CD8-positive, alpha-beta memory T cell (primary cell): ENCODE measurements around the gene RDH8. TPM values are rescaled to one million over a fixed set of nuclear protein-coding genes. Genes with fewer than 3 reads are reported as not detected.

Source experiments
- CTCF ChIA-PET: fragments of 350-600 bp; sonication (Branson Sonifier 250); formaldehyde crosslinking; loops from one replicate; lab custom pipeline; 2021; ENCODE audit warnings: antibody characterized with exemption; lab: Charles Lee
- POLR2A ChIA-PET: fragments of 350-600 bp; sonication (Branson Sonifier 250); formaldehyde crosslinking; loops from one replicate; lab custom pipeline; 2021; ENCODE audit warnings: antibody characterized with exemption; lab: Charles Lee
- DNase-seq, 5 donors: peaks; one replicate each; pipeline versions ENCODE4 v3.0.0 to v3.0.0-alpha.2; 2020 to 2022; ENCODE audit warnings: mixed read lengths in 1 of 5
- H3K27ac ChIP-seq: one replicate; pipeline ENCODE4 v1.7.0; 2013; ENCODE audit warnings: low read depth, mild to moderate bottlenecking, low read length, moderate library complexity
- H3K27me3 ChIP-seq: 2 replicates; pipeline ENCODE4 v1.7.0; 2013; ENCODE audit warnings: low read length, mild to moderate bottlenecking; ENCODE audit not compliant: insufficient read depth, poor library complexity, severe bottlenecking
- H3K36me3 ChIP-seq: 2 replicates; pipeline ENCODE4 v1.7.0; 2013; ENCODE audit warnings: mild to moderate bottlenecking, low read length, moderate library complexity; ENCODE audit not compliant: insufficient read depth
- H3K4me1 ChIP-seq: 2 replicates; pipeline ENCODE4 v1.7.0; 2013; ENCODE audit warnings: mild to moderate bottlenecking, low read length, moderate library complexity; ENCODE audit not compliant: insufficient read depth
- H3K4me3 ChIP-seq: 2 replicates; pipeline ENCODE4 v1.7.0; 2013; ENCODE audit warnings: mild to moderate bottlenecking, low read length
- H3K9me3 ChIP-seq: 2 replicates; pipeline ENCODE4 v1.7.0; 2013; ENCODE audit warnings: mild to moderate bottlenecking, low read length
- H3K27ac Mint-ChIP-seq, 8 donors: one replicate each; pipeline ENCODE4 v1.8.0; 2020 to 2021; ENCODE audit warnings: mixed read lengths in 8 of 8, mild to moderate bottlenecking in 6 of 8, inconsistent platforms in 3 of 8, moderate library complexity in 3 of 8
- H3K27me3 Mint-ChIP-seq, 2 donors: one replicate each; pipeline ENCODE4 v1.8.0; 2020 to 2021; ENCODE audit warnings: mixed read lengths in 2 of 2, mild to moderate bottlenecking in 1 of 2, moderate library complexity in 1 of 2
- H3K36me3 Mint-ChIP-seq, 3 donors: one replicate each; pipeline ENCODE4 v1.8.0; 2020 to 2021; ENCODE audit warnings: mixed read lengths in 3 of 3, inconsistent platforms in 1 of 3, mild to moderate bottlenecking in 1 of 3
- H3K4me1 Mint-ChIP-seq, 3 donors: one replicate each; pipeline ENCODE4 v1.8.0; 2020 to 2021; ENCODE audit warnings: mixed read lengths in 3 of 3, inconsistent platforms in 1 of 3, mild to moderate bottlenecking in 1 of 3
- H3K4me3 Mint-ChIP-seq, 7 donors: one replicate each; pipeline ENCODE4 v1.8.0; 2020 to 2021; ENCODE audit warnings: mixed read lengths in 7 of 7, mild to moderate bottlenecking in 6 of 7, moderate library complexity in 4 of 7, inconsistent platforms in 2 of 7
- H3K9me3 Mint-ChIP-seq, 5 donors: one replicate each; pipeline ENCODE4 v1.8.0; 2020 to 2022; ENCODE audit warnings: mixed read lengths in 5 of 5, mild to moderate bottlenecking in 3 of 5, moderate library complexity in 2 of 5, inconsistent platforms in 1 of 5
- polyA plus RNA-seq: library from polyadenylated mRNA; unstranded; fragments of 300-500 nt; fragmentation: Illumina TruSeq; gene quantifications from one replicate; pipeline ENCODE4 v1.2.3, GENCODE V29; 2021
- total RNA-seq, 2 experiments: library from RNA; stranded (reverse); gene quantifications; one replicate each; pipeline ENCODE4 v1.2.3, GENCODE V29; 2021

Gene RDH8, protein sequence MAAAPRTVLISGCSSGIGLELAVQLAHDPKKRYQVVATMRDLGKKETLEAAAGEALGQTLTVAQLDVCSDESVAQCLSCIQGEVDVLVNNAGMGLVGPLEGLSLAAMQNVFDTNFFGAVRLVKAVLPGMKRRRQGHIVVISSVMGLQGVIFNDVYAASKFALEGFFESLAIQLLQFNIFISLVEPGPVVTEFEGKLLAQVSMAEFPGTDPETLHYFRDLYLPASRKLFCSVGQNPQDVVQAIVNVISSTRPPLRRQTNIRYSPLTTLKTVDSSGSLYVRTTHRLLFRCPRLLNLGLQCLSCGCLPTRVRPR
- total RNA-seq (not detected), polyA plus RNA-seq (not detected)

DNA sequence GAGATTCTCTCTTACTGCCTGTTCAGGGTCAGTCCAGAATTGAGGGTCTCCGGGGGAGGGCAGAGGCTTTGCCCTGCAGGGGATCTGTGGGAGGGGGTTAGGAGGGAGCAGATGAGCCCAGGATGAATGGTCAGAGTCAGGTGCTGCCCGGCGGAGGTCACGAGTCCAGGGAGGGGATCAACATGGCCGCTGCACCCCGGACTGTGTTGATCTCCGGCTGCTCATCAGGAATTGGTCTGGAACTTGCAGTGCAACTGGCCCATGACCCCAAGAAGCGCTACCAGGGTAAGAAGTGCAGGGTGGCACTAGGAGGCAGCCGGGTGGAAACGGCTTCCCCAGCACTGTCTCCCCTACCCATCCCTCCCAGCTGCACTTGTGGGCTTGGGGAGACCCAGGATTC lies at the start of gene RDH8:
Gene RDH8 (plus strand): TSS at position 168 of the 400 bp plus-strand sequence. CDS start 15 bp downstream, at position 183.
- peak within 1 kb of the TSS in 4 of 8 donors; percentile 1 to 49 (median 33) for H3K27ac Mint-ChIP-seq
- peaks cover 9% of the 10 kb centered on the region for H3K27me3 ChIP-seq
- CTCF ChIA-PET, result no interaction called here

DNA sequence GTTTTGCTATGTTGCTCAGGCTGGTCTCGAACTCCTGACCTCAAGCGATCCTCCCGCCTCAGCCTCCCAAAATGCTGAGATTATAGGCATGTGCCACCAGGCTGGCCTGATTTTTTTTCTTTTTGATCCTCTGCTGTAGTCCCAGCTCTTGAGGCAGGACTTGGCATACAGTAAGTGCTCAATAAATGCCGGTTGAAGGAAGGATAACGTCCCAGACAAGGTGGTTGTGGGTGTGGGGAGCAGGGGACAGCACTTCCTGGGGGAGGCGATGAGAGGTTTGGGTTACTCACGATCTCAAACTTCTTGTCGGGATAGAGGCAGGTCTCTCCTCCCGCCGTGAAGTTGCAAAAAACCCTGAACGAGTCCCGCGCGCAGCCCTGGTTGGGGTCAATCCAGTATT lies 47.3 kb upstream of the RDH8 start:
- no peaks in the 10 kb centered on the region for H3K9me3 Mint-ChIP-seq
- H3K4me3 ChIP-seq, result no peak overlapping the region
- ChIA-PET POLR2A (no interaction called here), CTCF (no interaction called here)
- no peak overlapping the region for H3K4me3 Mint-ChIP-seq
- DNase-seq, result no peak
- H3K27me3 Mint-ChIP-seq, result peaks cover 26 to 46% of the 10 kb centered on the region in 2 donors
- no peaks in the 10 kb centered on the region for H3K9me3 ChIP-seq
- H3K36me3 ChIP-seq, result no peaks in the 10 kb centered on the region
- peaks cover 0 to 8% (median 0%) of the 10 kb centered on the region in 3 donors for H3K36me3 Mint-ChIP-seq
- H3K4me1 Mint-ChIP-seq, result peaks cover 0 to 4% (median 0%) of the 10 kb centered on the region in 3 donors
- H3K4me1 ChIP-seq, result no peaks in the 10 kb centered on the region
- no peak overlapping the region for H3K27ac ChIP-seq
- H3K27me3 ChIP-seq, result no peaks in the 10 kb centered on the region
- H3K27ac Mint-ChIP-seq, result no peak overlapping the region

More for the DNA sequence above, at the start of gene RDH8:
- POLR2A ChIA-PET, result no interaction called here
- peaks cover 15 to 19% (median 15%) of the 10 kb centered on the region in 3 donors for H3K4me1 Mint-ChIP-seq
- DNase-seq, result no peak
- Histone ChIP-seq H3K9me3 (no peaks in the 10 kb centered on the region), H3K4me1 (peaks cover 5% of the 10 kb centered on the region), H3K4me3 (no peak within 1 kb of the TSS), H3K27ac (no peak within 1 kb of the TSS), H3K36me3 (no peaks in the 10 kb centered on the region)
- H3K9me3 Mint-ChIP-seq, result peaks cover 0 to 2% (median 0%) of the 10 kb centered on the region in 5 donors
- H3K27me3 Mint-ChIP-seq, result peaks cover 27 to 51% of the 10 kb centered on the region in 2 donors
- H3K4me3 Mint-ChIP-seq, result peak within 1 kb of the TSS in 1 of 7 donors; percentile 23
- no peaks in the 10 kb centered on the region for H3K36me3 Mint-ChIP-seq

DNA sequence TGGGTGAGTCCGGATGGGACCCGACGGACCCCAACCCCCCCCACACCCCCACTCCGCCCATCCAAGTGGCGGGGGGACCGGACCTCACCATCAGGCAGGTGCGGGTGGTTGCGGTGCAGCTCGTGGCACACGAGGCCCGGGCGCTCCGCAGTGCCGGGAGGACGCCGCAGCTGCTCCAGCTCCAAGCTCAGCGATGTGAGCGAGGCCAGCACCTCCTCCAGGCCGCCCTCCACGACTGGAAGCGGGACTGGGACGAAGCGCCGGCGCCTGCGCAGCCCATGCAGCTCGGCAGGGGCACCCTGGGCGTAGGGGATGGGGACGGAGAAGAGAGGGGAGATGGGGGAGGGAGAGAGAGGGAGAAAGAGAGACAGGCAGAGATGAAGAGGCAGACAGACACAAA lies 46.8 kb upstream of the RDH8 start:
- Mint-ChIP-seq H3K27ac (peak overlapping the region in 1 of 8 donors; percentile 77), H3K4me1 (peaks cover 4% of the 10 kb centered on the region in 3 donors), H3K27me3 (peaks cover 28 to 44% of the 10 kb centered on the region in 2 donors), H3K4me3 (no peak overlapping the region), H3K9me3 (no peaks in the 10 kb centered on the region), H3K36me3 (peaks cover 0 to 8% (median 0%) of the 10 kb centered on the region in 3 donors)
- no peak overlapping the region for H3K27ac ChIP-seq
- ChIA-PET POLR2A (no interaction called here), CTCF (no interaction called here)
- no peak overlapping the region for H3K4me3 ChIP-seq
- H3K27me3 ChIP-seq, result no peaks in the 10 kb centered on the region
- no peak for DNase-seq
- no peaks in the 10 kb centered on the region for H3K4me1 ChIP-seq
- H3K9me3 ChIP-seq, result no peaks in the 10 kb centered on the region
- no peaks in the 10 kb centered on the region for H3K36me3 ChIP-seq

DNA sequence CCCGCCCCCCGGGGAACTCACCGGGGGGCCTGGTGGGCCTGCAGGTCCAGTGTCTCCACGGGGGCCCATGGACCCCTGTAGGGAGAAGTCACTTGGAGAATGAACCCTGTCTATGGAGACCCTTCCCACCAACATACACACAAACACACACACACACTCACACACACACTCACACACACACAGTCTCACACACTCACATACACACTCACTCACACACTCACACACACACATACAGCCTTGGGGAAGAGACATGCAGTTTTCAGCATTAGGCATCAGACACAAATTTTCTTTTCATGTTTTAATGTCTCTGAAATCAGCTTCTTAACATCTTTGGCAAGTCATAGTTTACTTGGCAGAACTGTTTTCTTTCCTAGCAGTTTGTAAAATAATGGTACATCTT lies 46.0 kb upstream of the RDH8 start:
- H3K4me1 ChIP-seq, result no peaks in the 10 kb centered on the region
- H3K27ac ChIP-seq, result no peak overlapping the region
- H3K36me3 ChIP-seq, result no peaks in the 10 kb centered on the region
- H3K9me3 Mint-ChIP-seq, result no peaks in the 10 kb centered on the region
- POLR2A ChIA-PET, result no interaction called here
- no peaks in the 10 kb centered on the region for H3K27me3 ChIP-seq
- peak overlapping the region in 1 of 8 donors; percentile 43 for H3K27ac Mint-ChIP-seq
- H3K9me3 ChIP-seq, result no peaks in the 10 kb centered on the region
- DNase-seq, result no peak
- no peak overlapping the region for H3K4me3 Mint-ChIP-seq
- peaks cover 4 to 12% (median 12%) of the 10 kb centered on the region in 3 donors for H3K4me1 Mint-ChIP-seq
- peaks cover 26 to 42% of the 10 kb centered on the region in 2 donors for H3K27me3 Mint-ChIP-seq
- H3K36me3 Mint-ChIP-seq, result peaks cover 0 to 7% (median 0%) of the 10 kb centered on the region in 3 donors
- H3K4me3 ChIP-seq, result no peak overlapping the region
- CTCF ChIA-PET, result no interaction called here

DNA sequence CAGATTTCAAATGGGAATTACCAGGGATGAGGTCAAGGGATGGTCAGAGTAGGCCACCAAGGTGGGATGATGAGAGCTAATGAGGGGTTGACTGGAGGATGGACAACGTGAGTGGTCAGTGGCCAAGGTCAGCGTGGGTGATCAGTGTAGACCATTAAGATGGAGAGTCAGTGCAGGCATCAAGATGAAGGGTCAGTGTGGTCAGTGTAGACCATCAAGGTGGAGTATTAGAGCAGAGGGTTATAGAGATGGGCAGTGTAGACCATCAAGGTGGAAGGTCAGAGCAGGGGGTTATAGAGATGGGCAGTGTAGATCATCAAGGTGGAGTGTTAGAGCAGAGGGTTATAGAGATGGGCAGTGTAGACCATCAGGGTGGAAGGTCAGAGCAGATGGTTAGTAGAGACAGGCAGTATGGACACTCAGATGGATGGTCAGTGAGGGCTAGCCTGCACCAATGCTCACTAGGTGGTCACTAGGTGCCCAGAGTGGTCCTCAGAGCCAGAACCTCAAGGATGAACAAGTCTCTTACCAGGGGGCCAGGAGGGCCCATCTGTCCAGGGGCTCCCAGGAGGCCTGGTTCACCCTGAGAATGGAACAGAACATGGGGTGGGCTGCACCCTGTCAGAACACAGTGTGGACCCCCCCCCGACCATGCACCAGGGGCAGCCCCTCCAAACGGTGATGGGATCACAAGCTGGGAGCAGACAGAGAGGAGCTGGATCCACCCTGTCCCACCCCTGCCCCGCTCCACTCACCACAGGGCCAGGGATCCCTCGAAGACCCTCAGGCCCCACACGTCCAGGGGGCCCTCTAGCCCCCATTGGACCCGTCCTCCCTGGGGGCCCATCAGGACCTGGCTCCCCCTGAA lies 44.2 kb upstream of the RDH8 start:
- H3K4me3 ChIP-seq, result no peak overlapping the region
- H3K27ac ChIP-seq, result no peak overlapping the region
- H3K9me3 Mint-ChIP-seq, result no peaks in the 10 kb centered on the region
- H3K36me3 ChIP-seq, result no peaks in the 10 kb centered on the region
- no peaks in the 10 kb centered on the region for H3K9me3 ChIP-seq
- peaks cover 26 to 35% of the 10 kb centered on the region in 2 donors for H3K27me3 Mint-ChIP-seq
- H3K27me3 ChIP-seq, result no peaks in the 10 kb centered on the region
- H3K4me3 Mint-ChIP-seq, result no peak overlapping the region
- H3K4me1 Mint-ChIP-seq, result peaks cover 4 to 12% (median 12%) of the 10 kb centered on the region in 3 donors
- H3K27ac Mint-ChIP-seq, result peak overlapping the region in 4 of 8 donors; percentile 13 to 89 (median 36)
- no peaks in the 10 kb centered on the region for H3K4me1 ChIP-seq
- DNase-seq, result no peak
- ChIA-PET CTCF (no interaction called here), POLR2A (no interaction called here)
- peaks cover 0 to 4% (median 0%) of the 10 kb centered on the region in 3 donors for H3K36me3 Mint-ChIP-seq

DNA sequence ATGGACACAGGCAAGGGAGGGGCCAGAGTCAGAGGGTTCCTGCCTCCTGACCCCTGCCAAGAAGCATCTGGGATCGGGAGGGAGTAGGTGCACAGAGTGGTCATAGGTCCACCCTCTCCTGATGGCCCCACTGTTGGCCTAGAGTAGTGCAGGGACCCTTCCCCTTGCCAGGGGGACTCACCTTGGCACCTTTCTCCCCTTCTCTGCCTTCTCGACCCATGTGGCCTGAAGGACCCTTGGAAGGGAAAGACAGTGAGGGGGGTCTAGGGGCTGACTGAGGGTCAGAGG lies 43.7 kb upstream of the RDH8 start:
- no peak overlapping the region for H3K27ac ChIP-seq
- H3K27ac Mint-ChIP-seq, result no peak overlapping the region
- H3K4me3 ChIP-seq, result no peak overlapping the region
- H3K36me3 Mint-ChIP-seq, result peaks cover 0 to 4% (median 0%) of the 10 kb centered on the region in 3 donors
- peaks cover 4 to 12% (median 12%) of the 10 kb centered on the region in 3 donors for H3K4me1 Mint-ChIP-seq
- H3K36me3 ChIP-seq, result no peaks in the 10 kb centered on the region
- no peaks in the 10 kb centered on the region for H3K4me1 ChIP-seq
- H3K9me3 Mint-ChIP-seq, result no peaks in the 10 kb centered on the region
- DNase-seq, result no peak
- ChIA-PET CTCF (no interaction called here), POLR2A (no interaction called here)
- H3K9me3 ChIP-seq, result no peaks in the 10 kb centered on the region
- H3K27me3 ChIP-seq, result no peaks in the 10 kb centered on the region
- H3K4me3 Mint-ChIP-seq, result no peak overlapping the region
- H3K27me3 Mint-ChIP-seq, result peaks cover 21 to 35% of the 10 kb centered on the region in 2 donors

DNA sequence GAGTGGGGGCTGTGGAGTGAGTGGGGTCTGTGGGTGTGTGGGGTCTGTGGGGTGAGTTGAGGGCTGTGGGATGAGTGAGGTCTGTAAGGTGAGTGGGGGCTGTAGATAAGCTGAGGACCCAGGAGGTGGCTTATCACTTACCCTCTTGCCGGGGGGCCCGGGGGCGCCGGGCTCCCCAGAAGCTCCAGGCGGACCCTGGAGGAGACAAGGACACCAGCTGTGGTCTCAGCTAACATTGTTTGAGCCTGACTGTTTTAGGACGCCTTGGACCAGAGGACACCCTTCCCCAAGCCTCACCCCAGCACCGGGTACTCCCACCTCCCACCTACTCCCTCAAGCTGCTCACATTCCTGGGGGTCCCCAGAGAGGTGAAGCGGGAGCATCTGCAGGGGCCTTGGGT lies 42.8 kb upstream of the RDH8 start:
- no peaks in the 10 kb centered on the region for H3K4me1 ChIP-seq
- ChIA-PET CTCF (interaction anchor here (1.1 kb wide), 1 partner anchor 57 kb away, joined by 3 read pairs; no protein-coding TSS in a partner anchor), POLR2A (no interaction called here)
- H3K36me3 Mint-ChIP-seq, result peaks cover 0 to 4% (median 0%) of the 10 kb centered on the region in 3 donors
- H3K4me3 ChIP-seq, result no peak overlapping the region
- no peaks in the 10 kb centered on the region for H3K9me3 ChIP-seq
- H3K27me3 Mint-ChIP-seq, result peaks cover 21 to 34% of the 10 kb centered on the region in 2 donors
- H3K27ac Mint-ChIP-seq, result no peak overlapping the region
- DNase-seq, result no peak
- H3K36me3 ChIP-seq, result no peaks in the 10 kb centered on the region
- no peak overlapping the region for H3K27ac ChIP-seq
- no peaks in the 10 kb centered on the region for H3K9me3 Mint-ChIP-seq
- H3K4me3 Mint-ChIP-seq, result no peak overlapping the region
- peaks cover 4 to 12% (median 12%) of the 10 kb centered on the region in 3 donors for H3K4me1 Mint-ChIP-seq
- H3K27me3 ChIP-seq, result no peaks in the 10 kb centered on the region
